Activated CD4-positive, alpha-beta T cell treated with anti-CD3 and anti-CD28 coated beads, Interleukin-2, Interleukin-6, amounts not matched to agents 100 ng/mL and 50 ng/mL, durations not matched to agents 16 hours and 8 hours (primary cell): ENCODE data around the gene TMEM144.

ENCODE experiments used
- DNase-seq: peaks from one replicate; pipeline ENCODE4 v3.0.0-alpha.2; 2020

Gene TMEM144

DNA sequence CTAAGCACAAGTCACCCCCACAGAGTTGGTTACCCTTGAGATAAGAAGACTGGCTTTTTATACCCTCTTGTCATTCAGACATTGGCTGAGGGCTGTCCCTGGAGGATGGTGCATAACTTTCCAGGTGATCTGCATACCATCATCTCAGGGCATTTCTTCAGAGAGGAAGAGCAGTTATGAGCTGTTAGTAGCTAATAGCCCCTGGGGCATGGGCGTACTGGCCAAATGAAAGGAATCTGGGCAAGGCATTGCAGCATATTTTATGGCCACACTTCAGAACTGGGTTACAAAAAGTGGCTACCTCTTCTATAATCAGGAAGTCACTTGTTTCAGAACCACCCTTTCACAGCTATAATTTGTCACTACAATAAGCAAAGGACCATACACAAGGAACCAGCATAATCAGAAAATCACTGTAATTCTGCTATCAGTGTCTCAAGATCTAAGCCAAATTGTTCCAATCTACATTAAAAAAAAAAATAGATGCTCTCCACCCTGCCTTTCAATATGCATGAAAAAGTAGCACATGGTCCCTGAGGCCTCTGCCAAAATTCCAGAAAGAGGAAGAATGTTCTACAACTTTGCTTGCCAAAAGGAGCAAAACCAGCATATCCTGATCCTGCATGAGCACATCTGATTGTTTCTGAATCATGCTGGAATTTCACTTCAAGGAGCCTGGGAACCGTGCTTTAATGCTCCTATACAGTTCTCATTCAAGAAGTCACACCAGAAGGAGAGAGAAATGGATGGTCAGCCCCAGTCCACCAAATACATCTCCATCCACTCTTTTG is 92.0 kb downstream of the TMEM144 start:
- DNase-seq = no peak

DNA sequence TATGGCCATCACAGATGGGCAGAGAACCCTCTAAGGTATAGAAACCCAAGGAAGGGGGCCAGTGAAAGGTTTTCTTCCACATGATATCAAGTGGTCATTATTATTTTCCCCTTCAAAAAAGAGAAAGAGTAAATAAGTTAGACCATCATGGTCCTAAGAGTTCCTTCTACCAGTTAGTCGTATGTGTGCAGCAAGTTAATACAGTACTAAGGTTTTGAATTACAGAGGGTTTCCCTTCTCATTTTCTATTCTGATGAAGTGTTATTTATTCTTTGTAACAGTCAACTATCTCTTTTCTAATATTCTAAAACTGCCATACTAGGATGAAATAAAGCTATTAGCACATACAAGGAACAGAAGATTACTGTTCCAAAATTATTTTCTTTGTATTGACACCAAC is 94.4 kb downstream of the TMEM144 start:
- no peak for DNase-seq
